H9 (cell line): ENCODE results near the gene NLGN3. TPM values are rescaled to one million over a fixed set of nuclear protein-coding genes. Genes with fewer than 3 reads are reported as not detected.

ENCODE experiments used
- DNase-seq: peaks from one replicate; pipeline ENCODE4 v3.0.0-alpha.2; 2017
- H2AFZ ChIP-seq: one replicate; pipeline ENCODE4 v1.6.1; 2013; ENCODE audit warnings: mild to moderate bottlenecking, low read length, control low read depth, moderate library complexity
- H2AK5ac ChIP-seq: 2 replicates; pipeline ENCODE4 v1.6.1; 2013; ENCODE audit warnings: low read length, control low read depth, mixed read lengths; ENCODE audit not compliant: insufficient read length
- H2BK120ac ChIP-seq: one replicate; pipeline ENCODE4 v1.6.1; 2013; ENCODE audit warnings: low read depth, mild to moderate bottlenecking, low read length, control low read depth, inconsistent platforms; ENCODE audit not compliant: poor library complexity, severe bottlenecking
- H2BK12ac ChIP-seq: 2 replicates; pipeline ENCODE4 v1.6.1; 2013; ENCODE audit warnings: low read length, control low read depth, mixed read lengths, low read depth; ENCODE audit not compliant: insufficient read length
- H2BK15ac ChIP-seq: 2 replicates; pipeline ENCODE4 v1.6.1; 2013; ENCODE audit warnings: low read depth, low read length, control low read depth
- H2BK20ac ChIP-seq: one replicate; pipeline ENCODE4 v1.6.1; 2013; ENCODE audit warnings: low read depth, mild to moderate bottlenecking, low read length, control low read depth, inconsistent platforms; ENCODE audit not compliant: poor library complexity, severe bottlenecking
- H2BK5ac ChIP-seq: 2 replicates; pipeline ENCODE4 v1.6.1; 2013; ENCODE audit warnings: low read length, control low read depth, mixed read lengths; ENCODE audit not compliant: insufficient read length
- H3K14ac ChIP-seq: 2 replicates; pipeline ENCODE4 v1.6.1; 2013; ENCODE audit warnings: low read length, control low read depth; ENCODE audit not compliant: insufficient read depth
- H3K18ac ChIP-seq: 2 replicates; pipeline ENCODE4 v1.6.1; 2013; ENCODE audit warnings: low read depth, mild to moderate bottlenecking, mixed read lengths, low read length, control low read depth; ENCODE audit not compliant: insufficient read length
- H3K23ac ChIP-seq: 2 replicates; pipeline ENCODE4 v1.6.1; 2013; ENCODE audit warnings: low read length, control low read depth, mixed read lengths, low read depth; ENCODE audit not compliant: insufficient read length
- H3K23me2 ChIP-seq: 2 replicates; pipeline ENCODE4 v1.6.1; 2013; ENCODE audit warnings: low read depth, mild to moderate bottlenecking, mixed read lengths, low read length, control low read depth; ENCODE audit not compliant: insufficient read length, poor library complexity, severe bottlenecking
- H3K27ac ChIP-seq: 2 replicates; pipeline ENCODE4 v1.5.1; 2013; ENCODE audit warnings: low read length, control low read depth, mixed read lengths, low read depth; ENCODE audit not compliant: insufficient read length
- H3K27me3 ChIP-seq: 2 replicates; pipeline ENCODE4 v1.6.1; 2013; ENCODE audit warnings: low read length, control low read depth, inconsistent platforms; ENCODE audit not compliant: insufficient read depth
- H3K4ac ChIP-seq: 2 replicates; pipeline ENCODE4 v1.6.1; 2013; ENCODE audit warnings: low read depth, mild to moderate bottlenecking, control low read depth, inconsistent platforms, low read length, moderate library complexity
- H3K4me1 ChIP-seq: 2 replicates; pipeline ENCODE4 v1.6.1; 2013; ENCODE audit warnings: low read length, control low read depth, inconsistent platforms; ENCODE audit not compliant: insufficient read depth
- H3K4me2 ChIP-seq: 2 replicates; pipeline ENCODE4 v1.6.1; 2013; ENCODE audit warnings: low read length, control low read depth, mixed read lengths; ENCODE audit not compliant: insufficient read length, insufficient read depth
- H3K56ac ChIP-seq: 2 replicates; pipeline ENCODE4 v1.6.1; 2013; ENCODE audit warnings: low read depth, mild to moderate bottlenecking, mixed read lengths, low read length, control low read depth; ENCODE audit not compliant: insufficient read length
- H3K79me1 ChIP-seq: 2 replicates; pipeline ENCODE4 v1.6.1; 2013; ENCODE audit warnings: low read depth, mild to moderate bottlenecking, moderate library complexity, low read length, control low read depth, inconsistent platforms; ENCODE audit not compliant: insufficient read depth, poor library complexity, severe bottlenecking
- H3K79me2 ChIP-seq: 2 replicates; pipeline ENCODE4 v1.6.1; 2013; ENCODE audit warnings: low read length, control low read depth, inconsistent platforms; ENCODE audit not compliant: insufficient read depth
- H3K9ac ChIP-seq: 2 replicates; pipeline ENCODE4 v1.6.1; 2013; ENCODE audit warnings: low read length, control low read depth, mixed read lengths; ENCODE audit not compliant: insufficient read length; ENCODE audit errors: extremely low read depth
- H3K9me3 ChIP-seq: one replicate; pipeline ENCODE4 v1.6.1; 2013; ENCODE audit warnings: low read depth, low read length, inconsistent platforms; ENCODE audit not compliant: control insufficient read depth
- H3T11ph ChIP-seq: one replicate; pipeline ENCODE4 v1.6.1; 2013; ENCODE audit warnings: mild to moderate bottlenecking, low read length, control low read depth, inconsistent platforms
- H4K20me1 ChIP-seq: one replicate; pipeline ENCODE4 v1.6.1; 2013; ENCODE audit not compliant: control insufficient read depth, insufficient read length, insufficient read depth
- H4K5ac ChIP-seq: 2 replicates; pipeline ENCODE4 v1.6.1; 2013; ENCODE audit warnings: low read depth, mild to moderate bottlenecking, mixed read lengths, low read length, control low read depth; ENCODE audit not compliant: insufficient read length
- H4K8ac ChIP-seq: replicated peaks from 2 replicates; pipeline ENCODE4 v1.6.1; 2013; ENCODE audit warnings: low read length, control low read depth, mixed read lengths, low read depth; ENCODE audit not compliant: insufficient read length
- H4K91ac ChIP-seq: 2 replicates; pipeline ENCODE4 v1.6.1; 2013; ENCODE audit warnings: low read depth, mild to moderate bottlenecking, moderate library complexity, mixed read lengths, low read length, control low read depth; ENCODE audit not compliant: insufficient read length
- H3K27ac Mint-ChIP-seq, 3 experiments: 2 replicates in 2 of 3; 3 replicates in 1 of 3; pipeline ENCODE4 v1.8.0; 2020 to 2021; ENCODE audit warnings: mixed read lengths in 3 of 3, mild to moderate bottlenecking in 1 of 3, moderate library complexity in 1 of 3
- H3K27me3 Mint-ChIP-seq: 2 replicates; pipeline ENCODE4 v1.8.0; 2021; ENCODE audit warnings: low read depth, mild to moderate bottlenecking, moderate library complexity, mixed read lengths
- H3K36me3 Mint-ChIP-seq, 3 experiments: 2 replicates in 2 of 3; 3 replicates in 1 of 3; pipeline ENCODE4 v1.8.0; 2020 to 2021; ENCODE audit warnings: low read depth in 3 of 3, mixed read lengths in 3 of 3; ENCODE audit not compliant: insufficient read depth in 1 of 3
- H3K4me1 Mint-ChIP-seq, 2 experiments: 2 replicates each; pipeline ENCODE4 v1.8.0; 2020; ENCODE audit warnings: mixed read lengths in 2 of 2
- H3K4me3 Mint-ChIP-seq, 2 experiments: 2 replicates in 1 of 2; 3 replicates in 1 of 2; pipeline ENCODE4 v1.8.0; 2020 to 2021; ENCODE audit warnings: mild to moderate bottlenecking in 2 of 2, mixed read lengths in 2 of 2, moderate library complexity in 1 of 2
- H3K9me3 Mint-ChIP-seq, 2 experiments: 2 replicates in 1 of 2; 3 replicates in 1 of 2; pipeline ENCODE4 v1.8.0; 2020; ENCODE audit warnings: mild to moderate bottlenecking in 2 of 2, mixed read lengths in 2 of 2, moderate library complexity in 1 of 2
- WGBS: extraction: QIAGEN DNeasy Blood & Tissue Kit; methylation state at CpG from one replicate; pipeline ENCODE4 v1.1.7; 2013; ENCODE audit warnings: missing lambda C conversion rate, low lambda C conversion rate, mixed read lengths; ENCODE audit not compliant: insufficient read length; ENCODE audit errors: extremely low coverage; 5-methylcytosine and 5-hydroxymethylcytosine counted together
- total RNA-seq: library from RNA; stranded (reverse); gene quantifications from 2 replicates; pipeline ENCODE4 v1.2.1, GENCODE V29; 2021
- TF ChIP-seq, protein P1 (sequence below): fragments of 200-600 bp; sonication (generic); conservative IDR thresholded peaks from 3 replicates; pipeline ENCODE4 v1.8.0; 2021; ENCODE audit warnings: antibody characterized with exemption, mild to moderate bottlenecking

NLGN3 gene
- total RNA-seq, 1 experiment from 2014 or later, result 3.6 TPM

DNA sequence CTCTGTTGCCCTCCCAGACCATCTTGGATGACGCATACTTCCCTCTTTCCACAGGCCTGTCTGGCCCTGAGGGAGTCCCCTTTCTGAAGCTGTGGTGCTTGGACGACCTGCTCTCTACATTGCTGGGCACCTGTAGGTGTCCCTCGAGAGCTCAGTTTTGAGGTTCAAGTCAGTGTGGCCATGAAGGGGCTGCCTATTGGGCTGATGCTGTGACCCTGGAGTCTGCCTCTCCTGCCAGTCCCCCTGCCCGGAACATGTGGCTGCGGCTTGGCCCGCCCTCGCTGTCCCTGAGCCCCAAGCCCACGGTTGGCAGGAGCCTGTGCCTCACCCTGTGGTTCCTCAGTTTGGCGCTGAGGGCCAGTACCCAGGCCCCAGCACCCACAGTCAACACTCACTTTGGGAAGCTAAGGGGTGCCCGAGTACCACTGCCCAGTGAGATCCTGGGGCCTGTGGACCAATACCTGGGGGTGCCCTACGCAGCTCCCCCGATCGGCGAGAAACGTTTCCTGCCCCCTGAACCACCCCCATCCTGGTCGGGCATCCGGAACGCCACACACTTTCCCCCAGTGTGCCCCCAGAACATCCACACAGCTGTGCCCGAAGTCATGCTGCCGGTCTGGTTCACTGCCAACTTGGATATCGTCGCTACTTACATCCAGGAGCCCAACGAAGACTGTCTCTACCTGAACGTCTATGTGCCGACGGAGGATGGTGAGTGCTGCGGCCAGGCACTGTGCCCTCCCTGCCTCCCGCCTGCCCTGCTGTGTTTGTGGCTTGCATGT, 3.0 kb downstream of the NLGN3 start:
- H3K9ac ChIP-seq, result no peak overlapping the region
- Mint-ChIP-seq H3K4me3 (no peak overlapping the region), H3K4me1 (peaks cover 15 to 19% of the 10 kb centered on the region in 2 experiments), H3K9me3 (peaks cover 56 to 81% of the 10 kb centered on the region in 2 experiments), H3K36me3 (peaks cover 6 to 16% (median 10%) of the 10 kb centered on the region in 3 experiments; a peak in 4 of 7 replicates), H3K27ac (no peak overlapping the region), H3K27me3 (peaks cover 6% of the 10 kb centered on the region)
- no peak overlapping the region for H4K91ac ChIP-seq
- H4K5ac ChIP-seq, result no peak overlapping the region
- H3K4me2 ChIP-seq, result no peak overlapping the region
- H3K4me1 ChIP-seq, result no peaks in the 10 kb centered on the region; the same call in 1 of the 2 replicates
- H2BK15ac ChIP-seq, result no peak overlapping the region
- no peak overlapping the region for H3K18ac ChIP-seq
- H3K23me2 ChIP-seq, result peaks cover 6% of the 10 kb centered on the region
- H2BK20ac ChIP-seq, result no peak overlapping the region
- no peak overlapping the region for H2BK5ac ChIP-seq
- H3K9me3 ChIP-seq, result peaks cover 27% of the 10 kb centered on the region
- TF ChIP-seq, protein P1, sequence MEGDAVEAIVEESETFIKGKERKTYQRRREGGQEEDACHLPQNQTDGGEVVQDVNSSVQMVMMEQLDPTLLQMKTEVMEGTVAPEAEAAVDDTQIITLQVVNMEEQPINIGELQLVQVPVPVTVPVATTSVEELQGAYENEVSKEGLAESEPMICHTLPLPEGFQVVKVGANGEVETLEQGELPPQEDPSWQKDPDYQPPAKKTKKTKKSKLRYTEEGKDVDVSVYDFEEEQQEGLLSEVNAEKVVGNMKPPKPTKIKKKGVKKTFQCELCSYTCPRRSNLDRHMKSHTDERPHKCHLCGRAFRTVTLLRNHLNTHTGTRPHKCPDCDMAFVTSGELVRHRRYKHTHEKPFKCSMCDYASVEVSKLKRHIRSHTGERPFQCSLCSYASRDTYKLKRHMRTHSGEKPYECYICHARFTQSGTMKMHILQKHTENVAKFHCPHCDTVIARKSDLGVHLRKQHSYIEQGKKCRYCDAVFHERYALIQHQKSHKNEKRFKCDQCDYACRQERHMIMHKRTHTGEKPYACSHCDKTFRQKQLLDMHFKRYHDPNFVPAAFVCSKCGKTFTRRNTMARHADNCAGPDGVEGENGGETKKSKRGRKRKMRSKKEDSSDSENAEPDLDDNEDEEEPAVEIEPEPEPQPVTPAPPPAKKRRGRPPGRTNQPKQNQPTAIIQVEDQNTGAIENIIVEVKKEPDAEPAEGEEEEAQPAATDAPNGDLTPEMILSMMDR, result no peak
- no peaks in the 10 kb centered on the region for H3K79me1 ChIP-seq
- no peak overlapping the region for H3T11ph ChIP-seq
- no peak overlapping the region for H2AK5ac ChIP-seq
- H3K4ac ChIP-seq, result no peak overlapping the region
- H2BK12ac ChIP-seq, result no peak overlapping the region
- no peak overlapping the region for H3K27ac ChIP-seq
- no peaks in the 10 kb centered on the region for H3K27me3 ChIP-seq
- no peak overlapping the region for H3K23ac ChIP-seq
- no peak for DNase-seq
- no peaks in the 10 kb centered on the region for H3K79me2 ChIP-seq
- H2AFZ ChIP-seq, result no peak overlapping the region
- no CpG with 5 or more reads among the region's 28 CpGs for WGBS
- H4K20me1 ChIP-seq, result peaks cover 2% of the 10 kb centered on the region
- no peak overlapping the region; the same call in 1 of the 2 replicates for H3K14ac ChIP-seq
- H3K56ac ChIP-seq, result no peak overlapping the region
- no peak overlapping the region for H4K8ac ChIP-seq
- no peak overlapping the region for H2BK120ac ChIP-seq
